H9 (cell line): ENCODE measurements around the gene NDC80. TPM values are rescaled to one million over a fixed set of nuclear protein-coding genes. Genes with fewer than 3 reads are reported as not detected.
A peak's percentile ranks its signal among the peaks of the same experiment; 100 is the strongest.

ENCODE experiments used
- DNase-seq: peaks from one replicate; pipeline ENCODE4 v3.0.0-alpha.2; 2017
- H2AFZ ChIP-seq: one replicate; pipeline ENCODE4 v1.6.1; 2013; ENCODE audit warnings: mild to moderate bottlenecking, low read length, control low read depth, moderate library complexity
- H2AK5ac ChIP-seq: 2 replicates; pipeline ENCODE4 v1.6.1; 2013; ENCODE audit warnings: low read length, control low read depth, mixed read lengths; ENCODE audit not compliant: insufficient read length
- H2BK120ac ChIP-seq: one replicate; pipeline ENCODE4 v1.6.1; 2013; ENCODE audit warnings: low read depth, mild to moderate bottlenecking, low read length, control low read depth, inconsistent platforms; ENCODE audit not compliant: poor library complexity, severe bottlenecking
- H2BK12ac ChIP-seq: 2 replicates; pipeline ENCODE4 v1.6.1; 2013; ENCODE audit warnings: low read length, control low read depth, mixed read lengths, low read depth; ENCODE audit not compliant: insufficient read length
- H2BK15ac ChIP-seq: 2 replicates; pipeline ENCODE4 v1.6.1; 2013; ENCODE audit warnings: low read depth, low read length, control low read depth
- H2BK20ac ChIP-seq: one replicate; pipeline ENCODE4 v1.6.1; 2013; ENCODE audit warnings: low read depth, mild to moderate bottlenecking, low read length, control low read depth, inconsistent platforms; ENCODE audit not compliant: poor library complexity, severe bottlenecking
- H2BK5ac ChIP-seq: 2 replicates; pipeline ENCODE4 v1.6.1; 2013; ENCODE audit warnings: low read length, control low read depth, mixed read lengths; ENCODE audit not compliant: insufficient read length
- H3K14ac ChIP-seq: 2 replicates; pipeline ENCODE4 v1.6.1; 2013; ENCODE audit warnings: low read length, control low read depth; ENCODE audit not compliant: insufficient read depth
- H3K18ac ChIP-seq: 2 replicates; pipeline ENCODE4 v1.6.1; 2013; ENCODE audit warnings: low read depth, mild to moderate bottlenecking, mixed read lengths, low read length, control low read depth; ENCODE audit not compliant: insufficient read length
- H3K23ac ChIP-seq: 2 replicates; pipeline ENCODE4 v1.6.1; 2013; ENCODE audit warnings: low read length, control low read depth, mixed read lengths, low read depth; ENCODE audit not compliant: insufficient read length
- H3K23me2 ChIP-seq: 2 replicates; pipeline ENCODE4 v1.6.1; 2013; ENCODE audit warnings: low read depth, mild to moderate bottlenecking, mixed read lengths, low read length, control low read depth; ENCODE audit not compliant: insufficient read length, poor library complexity, severe bottlenecking
- H3K27ac ChIP-seq: 2 replicates; pipeline ENCODE4 v1.5.1; 2013; ENCODE audit warnings: low read length, control low read depth, mixed read lengths, low read depth; ENCODE audit not compliant: insufficient read length
- H3K27me3 ChIP-seq: 2 replicates; pipeline ENCODE4 v1.6.1; 2013; ENCODE audit warnings: low read length, control low read depth, inconsistent platforms; ENCODE audit not compliant: insufficient read depth
- H3K4ac ChIP-seq: 2 replicates; pipeline ENCODE4 v1.6.1; 2013; ENCODE audit warnings: low read depth, mild to moderate bottlenecking, control low read depth, inconsistent platforms, low read length, moderate library complexity
- H3K4me1 ChIP-seq: 2 replicates; pipeline ENCODE4 v1.6.1; 2013; ENCODE audit warnings: low read length, control low read depth, inconsistent platforms; ENCODE audit not compliant: insufficient read depth
- H3K4me2 ChIP-seq: 2 replicates; pipeline ENCODE4 v1.6.1; 2013; ENCODE audit warnings: low read length, control low read depth, mixed read lengths; ENCODE audit not compliant: insufficient read length, insufficient read depth
- H3K56ac ChIP-seq: 2 replicates; pipeline ENCODE4 v1.6.1; 2013; ENCODE audit warnings: low read depth, mild to moderate bottlenecking, mixed read lengths, low read length, control low read depth; ENCODE audit not compliant: insufficient read length
- H3K79me1 ChIP-seq: 2 replicates; pipeline ENCODE4 v1.6.1; 2013; ENCODE audit warnings: low read depth, mild to moderate bottlenecking, moderate library complexity, low read length, control low read depth, inconsistent platforms; ENCODE audit not compliant: insufficient read depth, poor library complexity, severe bottlenecking
- H3K79me2 ChIP-seq: 2 replicates; pipeline ENCODE4 v1.6.1; 2013; ENCODE audit warnings: low read length, control low read depth, inconsistent platforms; ENCODE audit not compliant: insufficient read depth
- H3K9ac ChIP-seq: 2 replicates; pipeline ENCODE4 v1.6.1; 2013; ENCODE audit warnings: low read length, control low read depth, mixed read lengths; ENCODE audit not compliant: insufficient read length; ENCODE audit errors: extremely low read depth
- H3K9me3 ChIP-seq: one replicate; pipeline ENCODE4 v1.6.1; 2013; ENCODE audit warnings: low read depth, low read length, inconsistent platforms; ENCODE audit not compliant: control insufficient read depth
- H3T11ph ChIP-seq: one replicate; pipeline ENCODE4 v1.6.1; 2013; ENCODE audit warnings: mild to moderate bottlenecking, low read length, control low read depth, inconsistent platforms
- H4K20me1 ChIP-seq: one replicate; pipeline ENCODE4 v1.6.1; 2013; ENCODE audit not compliant: control insufficient read depth, insufficient read length, insufficient read depth
- H4K5ac ChIP-seq: 2 replicates; pipeline ENCODE4 v1.6.1; 2013; ENCODE audit warnings: low read depth, mild to moderate bottlenecking, mixed read lengths, low read length, control low read depth; ENCODE audit not compliant: insufficient read length
- H4K8ac ChIP-seq: replicated peaks from 2 replicates; pipeline ENCODE4 v1.6.1; 2013; ENCODE audit warnings: low read length, control low read depth, mixed read lengths, low read depth; ENCODE audit not compliant: insufficient read length
- H4K91ac ChIP-seq: 2 replicates; pipeline ENCODE4 v1.6.1; 2013; ENCODE audit warnings: low read depth, mild to moderate bottlenecking, moderate library complexity, mixed read lengths, low read length, control low read depth; ENCODE audit not compliant: insufficient read length
- H3K27ac Mint-ChIP-seq, 3 experiments: 2 replicates in 2 of 3; 3 replicates in 1 of 3; pipeline ENCODE4 v1.8.0; 2020 to 2021; ENCODE audit warnings: mixed read lengths in 3 of 3, mild to moderate bottlenecking in 1 of 3, moderate library complexity in 1 of 3
- H3K27me3 Mint-ChIP-seq: 2 replicates; pipeline ENCODE4 v1.8.0; 2021; ENCODE audit warnings: low read depth, mild to moderate bottlenecking, moderate library complexity, mixed read lengths
- H3K36me3 Mint-ChIP-seq, 3 experiments: 2 replicates in 2 of 3; 3 replicates in 1 of 3; pipeline ENCODE4 v1.8.0; 2020 to 2021; ENCODE audit warnings: low read depth in 3 of 3, mixed read lengths in 3 of 3; ENCODE audit not compliant: insufficient read depth in 1 of 3
- H3K4me1 Mint-ChIP-seq, 2 experiments: 2 replicates each; pipeline ENCODE4 v1.8.0; 2020; ENCODE audit warnings: mixed read lengths in 2 of 2
- H3K4me3 Mint-ChIP-seq, 2 experiments: 2 replicates in 1 of 2; 3 replicates in 1 of 2; pipeline ENCODE4 v1.8.0; 2020 to 2021; ENCODE audit warnings: mild to moderate bottlenecking in 2 of 2, mixed read lengths in 2 of 2, moderate library complexity in 1 of 2
- H3K9me3 Mint-ChIP-seq, 2 experiments: 2 replicates in 1 of 2; 3 replicates in 1 of 2; pipeline ENCODE4 v1.8.0; 2020; ENCODE audit warnings: mild to moderate bottlenecking in 2 of 2, mixed read lengths in 2 of 2, moderate library complexity in 1 of 2
- WGBS: extraction: QIAGEN DNeasy Blood & Tissue Kit; methylation state at CpG from one replicate; pipeline ENCODE4 v1.1.7; 2013; ENCODE audit warnings: missing lambda C conversion rate, low lambda C conversion rate, mixed read lengths; ENCODE audit not compliant: insufficient read length; ENCODE audit errors: extremely low coverage; 5-methylcytosine and 5-hydroxymethylcytosine counted together
- total RNA-seq: library from RNA; stranded (reverse); gene quantifications from 2 replicates; pipeline ENCODE4 v1.2.1, GENCODE V29; 2021
- TF ChIP-seq, protein P1 (sequence below): fragments of 200-600 bp; sonication (generic); conservative IDR thresholded peaks from 3 replicates; pipeline ENCODE4 v1.8.0; 2021; ENCODE audit warnings: antibody characterized with exemption, mild to moderate bottlenecking

Gene NDC80
- total RNA-seq, 1 experiment from 2014 or later = 39.5 TPM

DNA sequence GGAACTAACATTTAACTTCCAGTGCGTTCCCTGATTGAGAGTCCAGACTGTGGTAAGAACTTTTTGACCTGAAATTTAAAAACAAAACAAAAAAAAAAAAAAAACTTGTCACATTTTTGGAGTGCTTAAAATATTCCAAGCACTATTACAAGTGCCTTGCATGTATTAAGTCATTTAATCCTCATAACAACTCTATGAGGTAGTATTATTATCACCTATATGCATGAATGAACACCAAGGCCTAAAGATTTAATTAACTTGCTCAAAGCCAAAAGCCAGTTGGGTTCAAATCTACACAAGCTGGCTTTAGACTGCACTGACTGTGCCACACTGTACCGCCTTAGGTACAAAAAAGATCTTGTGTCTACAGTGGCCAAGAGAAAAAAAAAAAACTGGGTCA is 35.3 kb upstream of the NDC80 start:
- no peaks in the 10 kb centered on the region; the same call in 1 of the 2 replicates for H3K4me1 ChIP-seq
- no peak overlapping the region for H3K14ac ChIP-seq
- H4K8ac ChIP-seq = no peak overlapping the region
- no peaks in the 10 kb centered on the region for H4K20me1 ChIP-seq
- H2AFZ ChIP-seq = no peak overlapping the region
- no peak overlapping the region for H4K91ac ChIP-seq
- TF ChIP-seq, protein P1, sequence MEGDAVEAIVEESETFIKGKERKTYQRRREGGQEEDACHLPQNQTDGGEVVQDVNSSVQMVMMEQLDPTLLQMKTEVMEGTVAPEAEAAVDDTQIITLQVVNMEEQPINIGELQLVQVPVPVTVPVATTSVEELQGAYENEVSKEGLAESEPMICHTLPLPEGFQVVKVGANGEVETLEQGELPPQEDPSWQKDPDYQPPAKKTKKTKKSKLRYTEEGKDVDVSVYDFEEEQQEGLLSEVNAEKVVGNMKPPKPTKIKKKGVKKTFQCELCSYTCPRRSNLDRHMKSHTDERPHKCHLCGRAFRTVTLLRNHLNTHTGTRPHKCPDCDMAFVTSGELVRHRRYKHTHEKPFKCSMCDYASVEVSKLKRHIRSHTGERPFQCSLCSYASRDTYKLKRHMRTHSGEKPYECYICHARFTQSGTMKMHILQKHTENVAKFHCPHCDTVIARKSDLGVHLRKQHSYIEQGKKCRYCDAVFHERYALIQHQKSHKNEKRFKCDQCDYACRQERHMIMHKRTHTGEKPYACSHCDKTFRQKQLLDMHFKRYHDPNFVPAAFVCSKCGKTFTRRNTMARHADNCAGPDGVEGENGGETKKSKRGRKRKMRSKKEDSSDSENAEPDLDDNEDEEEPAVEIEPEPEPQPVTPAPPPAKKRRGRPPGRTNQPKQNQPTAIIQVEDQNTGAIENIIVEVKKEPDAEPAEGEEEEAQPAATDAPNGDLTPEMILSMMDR = no peak
- H2BK20ac ChIP-seq = no peak overlapping the region
- no peak overlapping the region for H4K5ac ChIP-seq
- no peak overlapping the region for H2BK12ac ChIP-seq
- no peaks in the 10 kb centered on the region for H3K79me1 ChIP-seq
- H2BK120ac ChIP-seq = no peak overlapping the region
- Mint-ChIP-seq H3K27ac (peak overlapping the region in 1 of 3 experiments; percentile 69; a peak in 2 of 7 replicates), H3K36me3 (peaks cover 7 to 29% (median 16%) of the 10 kb centered on the region in 3 experiments), H3K4me1 (peaks cover 5 to 9% of the 10 kb centered on the region in 2 experiments), H3K4me3 (no peak overlapping the region), H3K27me3 (no peaks in the 10 kb centered on the region), H3K9me3 (peaks cover 5 to 11% of the 10 kb centered on the region in 2 experiments; a peak in 4 of 5 replicates)
- no peak overlapping the region for H3K4me2 ChIP-seq
- H3K9ac ChIP-seq = no peak overlapping the region
- H2AK5ac ChIP-seq = no peak overlapping the region
- no peaks in the 10 kb centered on the region for H3K27me3 ChIP-seq
- WGBS = no CpG with 5 or more reads among the region's 2 CpGs
- no peaks in the 10 kb centered on the region for H3K23me2 ChIP-seq
- no peak overlapping the region for H3K56ac ChIP-seq
- no peak overlapping the region for H2BK5ac ChIP-seq
- no peak overlapping the region for H3T11ph ChIP-seq
- no peaks in the 10 kb centered on the region for H3K79me2 ChIP-seq
- no peak overlapping the region for H3K4ac ChIP-seq
- H2BK15ac ChIP-seq = no peak overlapping the region
- H3K27ac ChIP-seq = no peak overlapping the region
- no peaks in the 10 kb centered on the region for H3K9me3 ChIP-seq
- H3K23ac ChIP-seq = no peak overlapping the region
- no peak overlapping the region for H3K18ac ChIP-seq
- no peak for DNase-seq
